ENCODE results near the gene CD226.

Gene CD226

DNA sequence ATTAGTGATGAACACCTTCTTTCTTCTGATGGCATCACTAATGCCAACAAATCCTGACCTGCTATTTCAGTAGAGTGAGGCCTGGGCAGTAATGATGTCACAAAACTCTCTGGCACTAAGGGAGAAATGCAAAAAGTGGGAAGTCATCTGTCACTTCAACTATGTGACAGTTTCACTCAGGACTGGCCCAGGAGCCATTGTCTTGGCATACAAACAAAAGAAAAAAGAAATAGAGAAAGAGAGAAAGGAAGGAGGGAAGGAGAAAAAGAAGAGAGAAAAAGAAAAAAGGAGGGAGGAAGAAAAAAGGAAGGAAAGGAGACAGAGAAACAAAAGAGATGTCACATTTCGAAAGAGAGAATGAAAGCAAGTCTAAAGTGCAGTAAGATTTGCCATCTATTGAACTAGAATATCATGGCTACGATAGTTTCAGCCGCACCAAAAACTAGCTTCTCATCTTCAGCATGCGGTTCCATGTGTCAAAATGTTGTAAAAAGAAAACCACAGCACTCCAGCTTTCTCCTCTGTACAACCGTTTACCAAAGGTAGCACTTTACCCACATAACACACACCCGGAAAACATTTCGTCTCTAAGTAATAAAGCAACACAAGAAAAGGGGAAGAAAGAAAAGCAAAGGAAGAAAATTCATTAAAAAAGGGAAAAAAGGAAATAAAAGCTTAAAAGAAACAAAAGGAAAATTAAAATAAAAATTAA is 50.1 kb downstream of the CD226 start:
- H3K36me3 ChIP-seq (ENCODE audit: low read length) = no peaks in the 10 kb centered on the region
- TF ChIP-seq, protein P1, sequence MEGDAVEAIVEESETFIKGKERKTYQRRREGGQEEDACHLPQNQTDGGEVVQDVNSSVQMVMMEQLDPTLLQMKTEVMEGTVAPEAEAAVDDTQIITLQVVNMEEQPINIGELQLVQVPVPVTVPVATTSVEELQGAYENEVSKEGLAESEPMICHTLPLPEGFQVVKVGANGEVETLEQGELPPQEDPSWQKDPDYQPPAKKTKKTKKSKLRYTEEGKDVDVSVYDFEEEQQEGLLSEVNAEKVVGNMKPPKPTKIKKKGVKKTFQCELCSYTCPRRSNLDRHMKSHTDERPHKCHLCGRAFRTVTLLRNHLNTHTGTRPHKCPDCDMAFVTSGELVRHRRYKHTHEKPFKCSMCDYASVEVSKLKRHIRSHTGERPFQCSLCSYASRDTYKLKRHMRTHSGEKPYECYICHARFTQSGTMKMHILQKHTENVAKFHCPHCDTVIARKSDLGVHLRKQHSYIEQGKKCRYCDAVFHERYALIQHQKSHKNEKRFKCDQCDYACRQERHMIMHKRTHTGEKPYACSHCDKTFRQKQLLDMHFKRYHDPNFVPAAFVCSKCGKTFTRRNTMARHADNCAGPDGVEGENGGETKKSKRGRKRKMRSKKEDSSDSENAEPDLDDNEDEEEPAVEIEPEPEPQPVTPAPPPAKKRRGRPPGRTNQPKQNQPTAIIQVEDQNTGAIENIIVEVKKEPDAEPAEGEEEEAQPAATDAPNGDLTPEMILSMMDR (IDR thresholded peaks at IDR 0.05; ENCODE audit: insufficient read depth, low read length, poor library complexity, severe bottlenecking) = no peak
- no peak for TF ChIP-seq EZH2phosphoT487 (conservative IDR thresholded peaks at IDR 0.05; ENCODE audit: low read length)
- no peak overlapping the region for H3K9ac ChIP-seq (ENCODE audit: low read length)
- no peaks in the 10 kb centered on the region for H3K27me3 ChIP-seq (ENCODE audit: low read length)
- no peaks in the 10 kb centered on the region for H3K9me2 ChIP-seq (replicated peaks; ENCODE audit: insufficient read depth, low read length)
- no peak overlapping the region for H3K27ac ChIP-seq (ENCODE audit: low read depth, low read length)
- H3F3A ChIP-seq (ENCODE audit: insufficient read depth) = no peaks in the 10 kb centered on the region
- no peaks in the 10 kb centered on the region for H3K79me2 ChIP-seq (ENCODE audit: insufficient read depth, low read length)
- H4K20me1 ChIP-seq (ENCODE audit: low read depth, low read length) = no peaks in the 10 kb centered on the region
- peak overlapping the region; percentile 7 for H3K4me2 ChIP-seq (ENCODE audit: low read depth, low read length, poor library complexity, severe bottlenecking)
- no peak overlapping the region for H3K4me3 ChIP-seq (ENCODE audit: insufficient read depth, low read length, poor library complexity, severe bottlenecking)
- H2AFZ ChIP-seq (ENCODE audit: low read depth, low read length, severe bottlenecking) = no peak overlapping the region
- H3K9me3 ChIP-seq (ENCODE audit: insufficient read depth, low read length) = no peaks in the 10 kb centered on the region

DNA sequence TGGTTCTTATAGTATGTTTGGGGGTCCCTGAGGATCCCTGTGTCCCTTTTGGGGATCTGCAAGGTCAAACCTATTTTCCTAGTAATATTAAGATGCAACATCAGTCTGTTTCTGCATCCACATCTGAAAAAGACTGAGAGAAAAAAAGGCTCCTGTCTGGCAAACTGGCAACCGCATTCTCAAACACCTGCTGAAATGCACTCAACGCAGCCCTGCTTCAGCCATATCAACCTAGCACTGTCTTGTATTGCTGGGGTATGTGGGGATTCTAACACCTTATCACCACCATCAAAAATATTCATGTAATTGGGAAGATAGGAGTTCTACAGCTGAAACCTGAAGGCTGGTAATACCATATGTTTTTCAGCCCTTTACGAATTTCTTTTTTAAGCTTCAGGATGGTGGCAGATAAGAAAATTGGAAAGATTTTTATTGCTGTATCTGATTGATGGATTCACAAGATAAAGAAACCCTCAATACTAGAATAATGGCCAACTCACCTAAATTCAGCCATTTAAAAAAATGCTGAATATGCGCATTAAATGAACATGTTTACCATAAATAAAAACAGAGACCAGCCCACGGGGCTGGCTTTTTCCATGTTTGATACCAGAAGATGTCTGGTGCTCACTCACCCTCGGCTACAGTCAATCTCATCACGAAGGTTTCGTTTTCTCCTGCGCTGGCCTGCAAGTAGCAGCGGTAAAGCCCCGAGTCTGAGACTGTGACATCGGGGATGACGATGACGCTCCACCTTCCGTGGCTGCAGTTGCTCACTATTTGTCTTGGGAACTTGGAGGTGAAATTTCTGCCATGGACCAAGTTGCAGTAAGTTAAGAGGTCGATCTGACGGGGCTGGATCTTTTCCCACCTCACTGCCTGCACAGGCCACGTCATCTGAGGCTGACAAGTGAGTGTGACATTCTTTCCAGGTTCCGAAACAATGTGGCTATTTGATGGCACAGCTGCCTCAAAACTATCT is 52.3 kb downstream of the CD226 start:
- Histone ChIP-seq H3K27ac (ENCODE audit: low read depth, low read length) (no peak overlapping the region), H3K36me3 (ENCODE audit: low read length) (no peaks in the 10 kb centered on the region), H3K9ac (ENCODE audit: low read length) (no peak overlapping the region)

DNA sequence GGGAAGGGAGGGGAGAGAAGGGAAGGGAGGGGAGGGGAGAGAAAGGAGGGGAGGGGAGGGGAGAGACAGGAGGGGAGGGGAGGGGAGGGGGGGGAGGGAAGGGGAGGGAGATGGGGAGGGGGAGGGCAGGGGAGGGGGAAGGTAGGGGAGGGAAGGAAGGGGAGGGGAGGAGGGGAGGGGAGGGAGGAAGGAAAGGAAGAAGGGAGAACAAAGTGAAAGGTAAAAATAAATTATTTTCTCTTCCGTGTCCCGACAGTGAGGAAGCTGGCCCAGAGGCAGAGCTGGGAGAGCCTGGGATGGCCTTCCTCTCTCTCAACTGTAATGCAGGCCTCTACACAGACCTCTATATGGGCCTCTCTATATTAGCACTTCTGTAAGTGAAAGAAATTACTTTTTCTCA is 53.2 kb downstream of the CD226 start:
- Histone ChIP-seq H3K27me3 (ENCODE audit: low read length) (no peaks in the 10 kb centered on the region), H2AFZ (ENCODE audit: low read depth, low read length, severe bottlenecking) (no peak overlapping the region), H3K27ac (ENCODE audit: low read depth, low read length) (no peak overlapping the region), H3K9ac (ENCODE audit: low read length) (no peak overlapping the region), H3K4me2 (ENCODE audit: low read depth, low read length, poor library complexity, severe bottlenecking) (no peak overlapping the region), H3K9me2 (replicated peaks; ENCODE audit: insufficient read depth, low read length) (no peaks in the 10 kb centered on the region), H3F3A (ENCODE audit: insufficient read depth) (no peaks in the 10 kb centered on the region), H4K20me1 (ENCODE audit: low read depth, low read length) (no peaks in the 10 kb centered on the region), H3K36me3 (ENCODE audit: low read length) (no peaks in the 10 kb centered on the region), H3K79me2 (ENCODE audit: insufficient read depth, low read length) (no peaks in the 10 kb centered on the region), H3K9me3 (ENCODE audit: insufficient read depth, low read length) (no peaks in the 10 kb centered on the region), H3K4me3 (ENCODE audit: insufficient read depth, low read length, poor library complexity, severe bottlenecking) (no peak overlapping the region)
- TF ChIP-seq, protein P1 (IDR thresholded peaks at IDR 0.05; ENCODE audit: insufficient read depth, low read length, poor library complexity, severe bottlenecking) = no peak
- no peak for TF ChIP-seq EZH2phosphoT487 (conservative IDR thresholded peaks at IDR 0.05; ENCODE audit: low read length)

More for the DNA sequence above, 52.3 kb downstream of the CD226 start:
- no peaks in the 10 kb centered on the region for H3F3A ChIP-seq (ENCODE audit: insufficient read depth)
- H3K9me2 ChIP-seq (replicated peaks; ENCODE audit: insufficient read depth, low read length) = no peaks in the 10 kb centered on the region
- no peak overlapping the region for H3K4me2 ChIP-seq (ENCODE audit: low read depth, low read length, poor library complexity, severe bottlenecking)
- H3K27me3 ChIP-seq (ENCODE audit: low read length) = no peaks in the 10 kb centered on the region
- TF ChIP-seq, protein P1 (IDR thresholded peaks at IDR 0.05; ENCODE audit: insufficient read depth, low read length, poor library complexity, severe bottlenecking) = no peak
- no peak for TF ChIP-seq EZH2phosphoT487 (conservative IDR thresholded peaks at IDR 0.05; ENCODE audit: low read length)
- no peak overlapping the region for H2AFZ ChIP-seq (ENCODE audit: low read depth, low read length, severe bottlenecking)
- no peaks in the 10 kb centered on the region for H3K9me3 ChIP-seq (ENCODE audit: insufficient read depth, low read length)
- no peaks in the 10 kb centered on the region for H3K79me2 ChIP-seq (ENCODE audit: insufficient read depth, low read length)
- H3K4me3 ChIP-seq (ENCODE audit: insufficient read depth, low read length, poor library complexity, severe bottlenecking) = no peak overlapping the region
- no peaks in the 10 kb centered on the region for H4K20me1 ChIP-seq (ENCODE audit: low read depth, low read length)

Measured in SU-DHL-6 (cell line).